Astrocyte (in vitro differentiated cells and primary cell): ENCODE results near the gene ANO2. TPM values are rescaled to one million over a fixed set of nuclear protein-coding genes. Genes with fewer than 3 reads are reported as not detected.

ENCODE experiments used
- DNase-seq: peaks from one replicate; pipeline ENCODE4 v3.0.0-alpha.2; 2010; ENCODE audit warnings: low read depth
- FAIRE-seq: peaks from 2 replicates; lab custom pipeline; 2011; peaks lifted over from hg19 to GRCh38; lab: Jason Lieb, UNC
- H2AFZ ChIP-seq: 2 replicates; pipeline ENCODE4 v1.6.0; 2012; ENCODE audit warnings: low read depth, low read length, inconsistent platforms
- H3K27ac ChIP-seq: 2 replicates; pipeline ENCODE4 v1.5.1; 2011; ENCODE audit warnings: low read depth, low read length, inconsistent platforms
- H3K27me3 ChIP-seq: 2 replicates; pipeline ENCODE4 v1.6.0; 2011; ENCODE audit warnings: low read length, inconsistent platforms; ENCODE audit not compliant: insufficient read depth
- H3K36me3 ChIP-seq: 2 replicates; pipeline ENCODE4 v1.5.1; 2011; ENCODE audit warnings: low read length, inconsistent platforms; ENCODE audit not compliant: insufficient read depth
- H3K4me1 ChIP-seq: 2 replicates; pipeline ENCODE4 v1.5.1; 2011; ENCODE audit warnings: low read length, inconsistent platforms; ENCODE audit not compliant: insufficient read depth
- H3K4me2 ChIP-seq: 2 replicates; pipeline ENCODE4 v1.6.0; 2012; ENCODE audit warnings: low read length, inconsistent platforms
- H3K4me3 ChIP-seq: 2 replicates; pipeline ENCODE4 v1.5.1; 2011; ENCODE audit warnings: low read depth, mild to moderate bottlenecking, low read length, inconsistent platforms; ENCODE audit not compliant: insufficient read depth
- H3K79me2 ChIP-seq: 2 replicates; pipeline ENCODE4 v1.6.0; 2012; ENCODE audit warnings: mild to moderate bottlenecking, low read length, inconsistent platforms; ENCODE audit not compliant: insufficient read depth
- H3K9ac ChIP-seq: 2 replicates; pipeline ENCODE4 v1.6.0; 2012; ENCODE audit warnings: mild to moderate bottlenecking, low read length, inconsistent platforms
- H3K9me3 ChIP-seq: 2 replicates; pipeline ENCODE4 v1.5.1; 2012; ENCODE audit warnings: low read depth, mild to moderate bottlenecking, low read length, inconsistent platforms; ENCODE audit not compliant: insufficient read depth
- H4K20me1 ChIP-seq: 2 replicates; pipeline ENCODE4 v1.6.0; 2012; ENCODE audit warnings: low read length, inconsistent platforms; ENCODE audit not compliant: insufficient read depth
- H3K27ac Mint-ChIP-seq: one replicate; pipeline ENCODE4 v1.8.0; 2021; ENCODE audit warnings: mild to moderate bottlenecking, mixed read lengths; ENCODE audit not compliant: unreplicated experiment
- H3K27me3 Mint-ChIP-seq: one replicate; pipeline ENCODE4 v1.8.0; 2021; ENCODE audit warnings: low read depth, mixed read lengths; ENCODE audit not compliant: unreplicated experiment
- H3K36me3 Mint-ChIP-seq: one replicate; pipeline ENCODE4 v1.8.0; 2021; ENCODE audit warnings: low read depth, mixed read lengths; ENCODE audit not compliant: unreplicated experiment
- H3K4me1 Mint-ChIP-seq: one replicate; pipeline ENCODE4 v1.8.0; 2021; ENCODE audit warnings: low read depth, mixed read lengths; ENCODE audit not compliant: unreplicated experiment
- H3K4me3 Mint-ChIP-seq: one replicate; pipeline ENCODE4 v1.8.0; 2021; ENCODE audit warnings: mild to moderate bottlenecking, moderate library complexity, mixed read lengths; ENCODE audit not compliant: unreplicated experiment
- H3K9me3 Mint-ChIP-seq: one replicate; pipeline ENCODE4 v1.8.0; 2021; ENCODE audit warnings: mild to moderate bottlenecking, mixed read lengths; ENCODE audit not compliant: unreplicated experiment
- CTCF ChIP-seq: IDR thresholded peaks from 2 replicates; pipeline ENCODE4 v1.5.1; 2011; ENCODE audit warnings: low read depth, mild to moderate bottlenecking, inconsistent platforms, low read length, moderate library complexity; ENCODE audit not compliant: insufficient read depth
- EZH2 ChIP-seq: IDR thresholded peaks from 2 replicates; pipeline ENCODE4 v1.6.1; 2012; ENCODE audit warnings: mild to moderate bottlenecking, low read length, inconsistent platforms; ENCODE audit not compliant: insufficient read depth
- total RNA-seq: library from RNA; stranded (reverse); gene quantifications from 2 replicates; pipeline ENCODE4 v1.2.1, GENCODE V29; 2021

Gene ANO2
- total RNA-seq, 1 donor from 2014 or later: 0.93 TPM

GRCh38 chr12:5582541-5582940, 362.5 kb downstream of the ANO2 start:
- Histone ChIP-seq H3K4me1 (peaks cover 8% of the 10 kb centered on the region), H2AFZ (no peak overlapping the region), H3K4me3 (no peak overlapping the region), H3K36me3 (no peaks in the 10 kb centered on the region), H4K20me1 (no peaks in the 10 kb centered on the region), H3K9me3 (no peaks in the 10 kb centered on the region), H3K79me2 (no peaks in the 10 kb centered on the region), H3K27me3 (no peaks in the 10 kb centered on the region), H3K27ac (no peak overlapping the region), H3K4me2 (no peak overlapping the region), H3K9ac (no peak overlapping the region)
- Mint-ChIP-seq H3K27ac (no peak overlapping the region), H3K9me3 (peaks cover 4% of the 10 kb centered on the region), H3K27me3 (peaks cover 13% of the 10 kb centered on the region), H3K36me3 (no peaks in the 10 kb centered on the region), H3K4me3 (no peak overlapping the region), H3K4me1 (peaks cover 19% of the 10 kb centered on the region)
- FAIRE-seq (no peak), DNase-seq (no peak)
- no peak for TF ChIP-seq CTCF
- TF ChIP-seq EZH2: no peak

GRCh38 chr12:5582018-5582417, 363.0 kb downstream of the ANO2 start:
- DNase-seq (no peak), FAIRE-seq (no peak)
- no peak overlapping the region for H3K4me3 Mint-ChIP-seq
- peaks cover 13% of the 10 kb centered on the region for H3K27me3 Mint-ChIP-seq
- peaks cover 8% of the 10 kb centered on the region for H3K4me1 ChIP-seq
- peaks cover 4% of the 10 kb centered on the region for H3K9me3 Mint-ChIP-seq
- no peak overlapping the region for H3K27ac Mint-ChIP-seq
- no peak overlapping the region for H3K9ac ChIP-seq
- H3K9me3 ChIP-seq: no peaks in the 10 kb centered on the region
- no peaks in the 10 kb centered on the region for H3K36me3 ChIP-seq
- no peak overlapping the region for H3K4me3 ChIP-seq
- H3K4me1 Mint-ChIP-seq: peaks cover 15% of the 10 kb centered on the region
- no peak overlapping the region for H3K27ac ChIP-seq
- no peak overlapping the region for H3K4me2 ChIP-seq
- H2AFZ ChIP-seq: no peak overlapping the region
- no peaks in the 10 kb centered on the region for H3K36me3 Mint-ChIP-seq
- H3K27me3 ChIP-seq: no peaks in the 10 kb centered on the region
- H3K79me2 ChIP-seq: no peaks in the 10 kb centered on the region
- no peaks in the 10 kb centered on the region for H4K20me1 ChIP-seq
- no peak for TF ChIP-seq CTCF
- TF ChIP-seq EZH2: no peak

GRCh38 chr12:5581616-5582015, 363.4 kb downstream of the ANO2 start:
- Mint-ChIP-seq H3K9me3 (peaks cover 4% of the 10 kb centered on the region), H3K27me3 (peaks cover 13% of the 10 kb centered on the region), H3K4me3 (no peak overlapping the region), H3K36me3 (no peaks in the 10 kb centered on the region), H3K27ac (no peak overlapping the region), H3K4me1 (peaks cover 11% of the 10 kb centered on the region)
- H3K27ac ChIP-seq: no peak overlapping the region
- no peaks in the 10 kb centered on the region for H3K79me2 ChIP-seq
- FAIRE-seq: no peak
- H3K4me1 ChIP-seq: peaks cover 7% of the 10 kb centered on the region
- no peak overlapping the region for H3K4me3 ChIP-seq
- H2AFZ ChIP-seq: no peak overlapping the region
- H3K27me3 ChIP-seq: no peaks in the 10 kb centered on the region
- TF ChIP-seq EZH2: no peak
- TF ChIP-seq CTCF: no peak
- H4K20me1 ChIP-seq: no peaks in the 10 kb centered on the region
- no peak overlapping the region for H3K9ac ChIP-seq
- no peaks in the 10 kb centered on the region for H3K36me3 ChIP-seq
- DNase-seq: no peak
- no peaks in the 10 kb centered on the region for H3K9me3 ChIP-seq
- H3K4me2 ChIP-seq: no peak overlapping the region
